Psoas muscle (tissue), 8 donors: ENCODE measurements around the gene MFAP5. TPM values are rescaled to one million over a fixed set of nuclear protein-coding genes. Genes with fewer than 3 reads are reported as not detected.

Source experiments
- ATAC-seq, 4 donors: fragments of 200-7000 bp; cut with Tn5 transposase; one replicate each; pipeline ENCODE4 v1.9.1; 2020; ENCODE audit warnings: moderate library complexity in 3 of 4, mild to moderate bottlenecking in 2 of 4
- DNase-seq, 2 donors: peaks; one replicate each; pipeline ENCODE4 v3.0.0-alpha.2; 2020
- H3K27ac ChIP-seq: fragments of 200-600 bp; one replicate; pipeline ENCODE4 v1.8.0; 2022
- H3K27me3 ChIP-seq, 3 donors: fragments of 200-600 bp in 1 of 3; one replicate each; pipeline versions ENCODE4 v1.6.1 to v1.8.0; 2013 to 2022; ENCODE audit warnings: low read length in 2 of 3, mild to moderate bottlenecking in 2 of 3, moderate library complexity in 1 of 3; ENCODE audit not compliant: insufficient read depth in 3 of 3
- H3K36me3 ChIP-seq, 2 donors: fragments of 200-600 bp in 1 of 2; one replicate each; pipeline versions ENCODE4 v1.6.1 to v1.8.0; 2013 to 2022; ENCODE audit warnings: low read depth in 1 of 2, mild to moderate bottlenecking in 1 of 2, moderate library complexity in 1 of 2; ENCODE audit not compliant: insufficient read depth in 1 of 2
- H3K4me1 ChIP-seq: fragments of 200-600 bp; one replicate; pipeline ENCODE4 v1.8.0; 2022
- H3K4me3 ChIP-seq: fragments of 200-600 bp; one replicate; pipeline ENCODE4 v1.8.0; 2022; ENCODE audit warnings: mild to moderate bottlenecking
- H3K9me3 ChIP-seq: fragments of 200-600 bp; one replicate; pipeline ENCODE4 v1.8.0; 2022
- CTCF ChIP-seq: fragments of 200-600 bp; IDR thresholded peaks from one replicate; pipeline ENCODE4 v1.8.0; 2022; ENCODE audit warnings: antibody characterized with exemption
- WGBS, 3 donors: extraction: QIAGEN DNeasy Blood & Tissue Kit; methylation state at CpG; one replicate each; pipeline versions ENCODE4 v1.1.6 to v1.1.7; 2013; 5-methylcytosine and 5-hydroxymethylcytosine counted together
- intact Hi-C, 2 donors: fragments of 100-400 bp; cut with DNase I; formaldehyde crosslinking; loops; one replicate each; pipeline versions ENCODE4 v1.11.0 to v1.14.2; 2022
- polyA plus RNA-seq, 3 donors: library from polyadenylated mRNA; stranded (reverse); fragments of 200-250 nt; gene quantifications; one replicate each; pipeline ENCODE4 v1.2.3, GENCODE V29; 2013
- total RNA-seq, 4 donors: library from RNA; stranded (reverse); fragmentation: NEBNext Ultra II Directional in 2 of 4; extraction: Animal tissue kit (Norgen Biotek cat#: 25700) in 2 of 4; gene quantifications; one replicate each; pipeline versions ENCODE4 v1.2.1 to v1.2.4, GENCODE V29; 2021 to 2023
- donor health status: healthy with polysubstance abuse.
- donor health status: DM: no; HTN: no; CAD: no; lungs with moderate emphysema.
- donor health status: Bipolar disorder and iron deficiency.
- donor health status: healthy.
- donor health status: DM: yes; HTN: yes; CAD: no.
- donor health status: DM: no; HTN: no; CAD: no.
- donor health status: DM: no; HTN: no; CAD: no.
- donor health status: DM: yes; HTN: yes; CAD: no.

MFAP5 gene
- total and polyA plus RNA-seq, 7 donors = 3.4 to 27.9 (median 20.9) TPM

- H3K4me1 ChIP-seq = no peaks in the 10 kb centered on the region
- H3K4me3 ChIP-seq = no peak overlapping the region
- no peaks in the 10 kb centered on the region for H3K36me3 ChIP-seq
- DNase-seq = no peak
- no peaks in the 10 kb centered on the region for H3K9me3 ChIP-seq
- H3K27me3 ChIP-seq = no peaks in the 10 kb centered on the region
- no peak overlapping the region for H3K27ac ChIP-seq
- ATAC-seq = no peak
- no peak for TF ChIP-seq CTCF
- 82 to 86% (median 83%) methylated on average over 5 of the region's 5 CpGs for WGBS, 3 donors
- intact Hi-C loops = no loop called here
Measured at GRCh38 chr12:8647968-8648367, 14.7 kb downstream of the MFAP5 start.

- Histone ChIP-seq H3K4me3 (no peak overlapping the region), H3K4me1 (no peaks in the 10 kb centered on the region), H3K27me3 (no peaks in the 10 kb centered on the region), H3K27ac (no peak overlapping the region), H3K36me3 (no peaks in the 10 kb centered on the region), H3K9me3 (no peaks in the 10 kb centered on the region)
- ATAC-seq = no peak
- DNase-seq = no peak
- WGBS, 3 donors = 54 to 60% (median 55%) methylated on average over 5 of the region's 5 CpGs
- intact Hi-C loops = no loop called here
- no peak for TF ChIP-seq CTCF
Measured at GRCh38 chr12:8644345-8645248, 18.0 kb downstream of the MFAP5 start.

GRCh38 chr12:8642775-8643174, 19.9 kb downstream of the MFAP5 start:
- Histone ChIP-seq H3K4me3 (no peak overlapping the region), H3K27me3 (no peaks in the 10 kb centered on the region), H3K4me1 (no peaks in the 10 kb centered on the region), H3K9me3 (no peaks in the 10 kb centered on the region), H3K36me3 (no peaks in the 10 kb centered on the region), H3K27ac (no peak overlapping the region)
- TF ChIP-seq CTCF = no peak
- DNase-seq (no peak), ATAC-seq (no peak)
- intact Hi-C loops = no loop called here
- 85 to 91% (median 89%) methylated on average over 1 of the region's 1 CpG for WGBS, 3 donors

GRCh38 chr12:8639936-8640335, 22.7 kb downstream of the MFAP5 start:
- H3K27ac ChIP-seq = no peak overlapping the region
- H3K4me1 ChIP-seq = no peaks in the 10 kb centered on the region
- no peaks in the 10 kb centered on the region for H3K9me3 ChIP-seq
- no peak overlapping the region for H3K4me3 ChIP-seq
- no peak for TF ChIP-seq CTCF
- DNase-seq (no peak), ATAC-seq (no peak)
- intact Hi-C loops = no loop called here
- H3K27me3 ChIP-seq = no peaks in the 10 kb centered on the region
- H3K36me3 ChIP-seq = no peaks in the 10 kb centered on the region
- 80 to 83% (median 80%) methylated on average over 2 of the region's 2 CpGs for WGBS, 3 donors

- intact Hi-C loops = no loop called here
- ATAC-seq (no peak), DNase-seq (no peak)
- H3K9me3 ChIP-seq = no peaks in the 10 kb centered on the region
- no peak for TF ChIP-seq CTCF
- H3K4me1 ChIP-seq = no peaks in the 10 kb centered on the region
- 78 to 83% (median 78%) methylated on average over 4 of the region's 4 CpGs for WGBS, 3 donors
- no peaks in the 10 kb centered on the region for H3K36me3 ChIP-seq
- H3K27ac ChIP-seq = no peak overlapping the region
- H3K4me3 ChIP-seq = no peak overlapping the region
- no peaks in the 10 kb centered on the region for H3K27me3 ChIP-seq
Measured at GRCh38 chr12:8638951-8639350, 23.7 kb downstream of the MFAP5 start.
